ENCODE results near the gene USP3.

DNA sequence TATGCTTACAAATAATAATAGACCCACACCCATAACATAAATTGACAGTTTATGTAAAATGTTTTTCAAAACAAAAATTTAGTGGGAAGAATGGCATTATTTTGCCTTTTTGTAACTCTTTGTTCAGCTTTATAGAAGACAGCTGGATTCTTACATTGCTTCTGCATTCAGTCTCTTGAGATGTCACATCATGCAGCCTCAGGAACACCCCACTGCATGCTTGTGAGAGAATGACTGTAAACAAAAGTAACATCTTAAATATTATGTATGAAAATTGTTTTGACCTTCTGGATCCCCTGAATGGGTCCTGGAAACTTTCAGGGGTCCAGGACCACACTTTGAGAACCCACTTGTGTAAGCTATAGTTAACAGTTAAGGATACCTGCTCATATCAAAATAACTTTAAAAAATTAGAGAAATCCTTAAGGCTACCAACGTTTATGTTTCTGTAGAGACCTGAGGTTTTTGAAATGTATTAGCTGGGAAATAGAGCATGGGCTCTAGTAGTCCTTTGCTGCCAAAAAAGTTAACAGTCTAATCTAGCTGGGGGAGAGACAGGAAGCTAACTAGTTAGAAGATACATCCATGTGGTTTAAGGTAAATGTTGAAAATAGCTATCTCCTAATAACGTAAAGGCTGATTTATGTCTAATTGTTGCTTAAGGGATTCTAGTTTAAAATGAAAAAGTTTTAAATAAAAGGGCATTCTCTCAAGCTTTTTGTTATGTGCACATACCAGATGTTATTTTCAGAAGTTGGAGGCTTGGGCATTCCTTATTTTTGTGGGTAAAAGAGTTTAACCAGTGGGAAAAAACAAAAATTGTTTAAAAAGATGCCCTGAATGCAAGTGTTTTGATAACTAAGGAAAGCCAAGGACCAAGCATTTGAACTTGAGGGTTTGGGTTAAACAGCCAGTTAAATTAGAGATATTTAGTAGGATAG is 3.8 kb downstream of the USP3 start:
- TF ChIP-seq EZH2 (IDR thresholded peaks at IDR 0.05) (no peak), EZH2phosphoT487 (IDR thresholded peaks at IDR 0.05) (no peak)
- TF ChIP-seq, protein P1, sequence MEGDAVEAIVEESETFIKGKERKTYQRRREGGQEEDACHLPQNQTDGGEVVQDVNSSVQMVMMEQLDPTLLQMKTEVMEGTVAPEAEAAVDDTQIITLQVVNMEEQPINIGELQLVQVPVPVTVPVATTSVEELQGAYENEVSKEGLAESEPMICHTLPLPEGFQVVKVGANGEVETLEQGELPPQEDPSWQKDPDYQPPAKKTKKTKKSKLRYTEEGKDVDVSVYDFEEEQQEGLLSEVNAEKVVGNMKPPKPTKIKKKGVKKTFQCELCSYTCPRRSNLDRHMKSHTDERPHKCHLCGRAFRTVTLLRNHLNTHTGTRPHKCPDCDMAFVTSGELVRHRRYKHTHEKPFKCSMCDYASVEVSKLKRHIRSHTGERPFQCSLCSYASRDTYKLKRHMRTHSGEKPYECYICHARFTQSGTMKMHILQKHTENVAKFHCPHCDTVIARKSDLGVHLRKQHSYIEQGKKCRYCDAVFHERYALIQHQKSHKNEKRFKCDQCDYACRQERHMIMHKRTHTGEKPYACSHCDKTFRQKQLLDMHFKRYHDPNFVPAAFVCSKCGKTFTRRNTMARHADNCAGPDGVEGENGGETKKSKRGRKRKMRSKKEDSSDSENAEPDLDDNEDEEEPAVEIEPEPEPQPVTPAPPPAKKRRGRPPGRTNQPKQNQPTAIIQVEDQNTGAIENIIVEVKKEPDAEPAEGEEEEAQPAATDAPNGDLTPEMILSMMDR (IDR thresholded peaks at IDR 0.05) = no peak
